Panc1 (cell line): ENCODE results near the gene IL12RB2. TPM values are rescaled to one million over a fixed set of nuclear protein-coding genes. Genes with fewer than 3 reads are reported as not detected.

Experiments
- ATAC-seq: fragments of 200-7000 bp; cut with Tn5 transposase; 2 replicates; pipeline ENCODE4 v1.9.1; 2020; ENCODE audit warnings: mild to moderate bottlenecking, moderate library complexity
- BruUV-seq: library from RNA; stranded (reverse); fragments of 400-500 nt; replicated peaks from 2 replicates; lab custom pipeline; 2021; lab: Mats Ljungman, UMichigan
- CTCF ChIA-PET: fragments of 300-600 bp; sonication (Branson Sonifier 250); formaldehyde crosslinking; loops from one replicate; lab custom pipeline; 2022; ENCODE audit warnings: antibody characterized with exemption; lab: Charles Lee
- POLR2A ChIA-PET: fragments of 300-600 bp; sonication (Branson Sonifier 250); formaldehyde crosslinking; loops from one replicate; lab custom pipeline; 2022; ENCODE audit warnings: antibody characterized with exemption; lab: Charles Lee
- DNase-seq: peaks from one replicate; pipeline ENCODE4 v3.0.0-alpha.2; 2010; ENCODE audit warnings: low read depth, low spot score
- H3K27ac ChIP-seq: 2 replicates; pipeline ENCODE4 v1.5.1; 2011; ENCODE audit warnings: mild to moderate bottlenecking, low read length, inconsistent platforms
- H3K27me3 ChIP-seq: fragments of 200-500 bp; sonication (Bioruptor generic); 2 replicates; pipeline ENCODE4 v1.6.0; 2014; ENCODE audit warnings: low read length, inconsistent platforms; ENCODE audit not compliant: control insufficient read depth, insufficient read depth
- H3K36me3 ChIP-seq: fragments of 200-500 bp; sonication (Bioruptor generic); 2 replicates; pipeline ENCODE4 v1.5.1; 2014; ENCODE audit warnings: inconsistent platforms, mild to moderate bottlenecking, low read length, moderate library complexity; ENCODE audit not compliant: control insufficient read depth, insufficient read depth
- H3K4me1 ChIP-seq: 2 replicates; pipeline ENCODE4 v1.5.1; 2011; ENCODE audit warnings: inconsistent platforms, mild to moderate bottlenecking, low read length, moderate library complexity; ENCODE audit not compliant: control insufficient read depth, insufficient read depth
- H3K4me3 ChIP-seq, 2 experiments: 2 replicates each; pipeline ENCODE4 v1.5.1; 2011 to 2012; ENCODE audit warnings: low read depth in 2 of 2, low read length in 2 of 2, mild to moderate bottlenecking in 2 of 2, inconsistent platforms in 1 of 2, moderate library complexity in 1 of 2
- H3K9me3 ChIP-seq: fragments of 200-500 bp; sonication (Bioruptor generic); 2 replicates; pipeline ENCODE4 v1.5.1; 2014; ENCODE audit warnings: low read depth, mild to moderate bottlenecking, inconsistent platforms, low read length, moderate library complexity; ENCODE audit not compliant: control insufficient read depth, insufficient read depth
- CTCF ChIP-seq: fragments of 450-650 bp; IDR thresholded peaks from 2 replicates; pipeline ENCODE4 v1.5.1; 2017; ENCODE audit warnings: mild to moderate bottlenecking
- POLR2AphosphoS5 ChIP-seq: IDR thresholded peaks from 2 replicates; pipeline ENCODE4 v1.6.1; 2012; ENCODE audit warnings: mild to moderate bottlenecking, low read depth, low read length, moderate library complexity
- REST ChIP-seq, 2 experiments: IDR thresholded peaks; 2 replicates each; pipeline ENCODE4 v1.6.1; 2011 to 2012; ENCODE audit warnings: low read depth in 2 of 2, control low read depth in 1 of 2, low read length in 1 of 2, mild to moderate bottlenecking in 1 of 2, moderate library complexity in 1 of 2; ENCODE audit not compliant: insufficient read depth in 1 of 2
- SIN3A ChIP-seq: IDR thresholded peaks from 2 replicates; pipeline ENCODE4 v1.6.1; 2012; ENCODE audit warnings: low read depth, mild to moderate bottlenecking, low read length, moderate library complexity, borderline replicate concordance; ENCODE audit not compliant: insufficient read depth
- TCF7L2 ChIP-seq: IDR thresholded peaks from 2 replicates; pipeline ENCODE4 v1.6.1; 2011; ENCODE audit warnings: mild to moderate bottlenecking, low read depth, low read length, inconsistent platforms
- in situ Hi-C: cut with HindIII; loops from 2 replicates; pipeline ENCODE4 v1.10.0; 2016; ENCODE audit warnings: low sequenced_read_pairs, low pct_unique_long_range_greater_than_20kb
- intact Hi-C: fragments of 100-400 bp; cut with micrococcal nuclease; formaldehyde crosslinking; loops from one replicate; pipeline ENCODE4 v1.10.0; 2022; ENCODE audit not compliant: unreplicated experiment
- total RNA-seq: library from RNA; stranded (reverse); gene quantifications from one replicate; pipeline ENCODE4 v1.2.1, GENCODE V29; 2021; ENCODE audit not compliant: unreplicated experiment

The IL12RB2 gene
- total RNA-seq, 1 experiment from 2014 or later, result 0.26 TPM

GRCh38 chr1:67281244-67281643 lies 26.4 kb upstream of the IL12RB2 start:
- 0 out of 2 replicates have a peak, but pooled peaks cover 3% of the 10 kb centered on the region for H3K27me3 ChIP-seq
- ATAC-seq, result no peak
- H3K9me3 ChIP-seq, result no peaks in the 10 kb centered on the region
- no peak for TF ChIP-seq POLR2AphosphoS5
- TF ChIP-seq TCF7L2, result no peak
- no peak for TF ChIP-seq CTCF
- TF ChIP-seq REST (IDR thresholded peaks at IDR 0.05; ENCODE audit: insufficient read depth in 1 of 2, low read depth in 2 of 2, low read length in 1 of 2), result no peak
- no peak for TF ChIP-seq SIN3A
- no peaks in the 10 kb centered on the region for H3K4me1 ChIP-seq
- CTCF ChIA-PET, result no interaction called here
- H3K36me3 ChIP-seq, result no peaks in the 10 kb centered on the region
- H3K4me3 ChIP-seq, result no peak overlapping the region
- in situ Hi-C loops, result no loop called here
- POLR2A ChIA-PET, result no interaction called here
- no TSS peak for BruUV-seq
- intact Hi-C loops, result no loop called here
- no peak for DNase-seq
- H3K27ac ChIP-seq, result no peak overlapping the region

- ATAC-seq, result no peak
- in situ Hi-C loops, result no loop called here
- CTCF ChIA-PET, result no interaction called here
Observed at GRCh38 chr1:67285780-67286488, 21.7 kb upstream of the IL12RB2 start.

More at GRCh38 chr1:67285780-67286488, 21.7 kb upstream of the IL12RB2 start:
- POLR2A ChIA-PET, result no interaction called here
- no peaks in the 10 kb centered on the region; the same call in 1 of the 2 replicates for H3K27me3 ChIP-seq
- intact Hi-C loops, result no loop called here
- TF ChIP-seq SIN3A, result no peak
- no peak for TF ChIP-seq POLR2AphosphoS5
- no peak for TF ChIP-seq TCF7L2
- TF ChIP-seq CTCF, result no peak
- TF ChIP-seq REST (IDR thresholded peaks at IDR 0.05; ENCODE audit: insufficient read depth in 1 of 2, low read depth in 2 of 2, low read length in 1 of 2), result no peak
- H3K4me3 ChIP-seq, result no peak overlapping the region
- no peaks in the 10 kb centered on the region for H3K9me3 ChIP-seq
- no peak for DNase-seq
- no TSS peak for BruUV-seq
- no peaks in the 10 kb centered on the region for H3K36me3 ChIP-seq
- no peak overlapping the region for H3K27ac ChIP-seq
- H3K4me1 ChIP-seq, result no peaks in the 10 kb centered on the region
